GM21786 (cell line): ENCODE measurements around the gene DNM2.
"Not testable (repeated sequence)": the region's sequence is repeated elsewhere in the genome, so short reads cannot be mapped to it uniquely, and the experiment has no call there.

Experiments
- ATAC-seq: cut with Tn5 transposase; IDR thresholded peaks from one replicate; pipeline ENCODE4 v1.9.1; 2021; ENCODE audit not compliant: unreplicated experiment

The DNM2 gene

DNA sequence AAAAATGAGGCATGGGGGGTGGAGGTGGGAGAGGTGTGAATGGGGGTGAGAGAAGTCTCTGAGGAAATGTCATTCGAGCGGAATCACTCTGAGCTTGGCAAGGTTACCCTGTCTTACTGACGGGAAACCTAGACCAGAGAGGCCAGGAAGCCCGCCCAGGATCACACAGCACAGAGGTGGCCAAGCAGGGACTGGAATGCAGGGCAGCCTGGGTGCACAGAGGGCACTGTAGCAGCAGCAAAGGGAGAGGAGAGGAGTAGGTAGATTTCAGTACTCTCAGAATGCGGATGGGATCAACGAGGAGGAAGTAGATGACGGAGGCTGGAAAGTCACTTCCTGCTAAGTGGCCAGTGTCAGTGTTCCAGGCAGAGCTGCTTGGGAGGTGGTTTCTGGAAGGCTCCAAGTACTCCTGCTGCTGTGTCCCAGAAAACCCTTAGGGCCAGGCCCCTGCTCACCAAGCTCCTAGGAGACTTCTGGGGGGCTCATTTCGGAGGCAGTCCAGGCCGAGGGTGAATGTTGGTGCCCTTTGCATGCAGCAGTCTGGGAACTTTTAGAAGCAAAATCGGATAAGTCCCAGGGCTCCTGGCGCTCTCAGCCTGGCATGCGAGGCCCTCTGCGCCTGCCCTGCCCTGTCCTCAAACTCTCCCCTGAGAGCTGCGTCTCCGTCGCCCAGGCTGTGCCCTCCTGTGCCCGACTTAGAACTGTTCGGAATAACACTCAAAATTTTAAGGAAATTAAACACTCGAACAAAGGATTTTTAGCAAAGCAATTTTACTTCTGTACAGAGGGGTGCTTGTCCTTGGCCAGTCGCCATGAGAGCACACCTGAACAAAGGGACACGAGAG lies 33.5 kb downstream of the DNM2 start:
- no peak for ATAC-seq

DNA sequence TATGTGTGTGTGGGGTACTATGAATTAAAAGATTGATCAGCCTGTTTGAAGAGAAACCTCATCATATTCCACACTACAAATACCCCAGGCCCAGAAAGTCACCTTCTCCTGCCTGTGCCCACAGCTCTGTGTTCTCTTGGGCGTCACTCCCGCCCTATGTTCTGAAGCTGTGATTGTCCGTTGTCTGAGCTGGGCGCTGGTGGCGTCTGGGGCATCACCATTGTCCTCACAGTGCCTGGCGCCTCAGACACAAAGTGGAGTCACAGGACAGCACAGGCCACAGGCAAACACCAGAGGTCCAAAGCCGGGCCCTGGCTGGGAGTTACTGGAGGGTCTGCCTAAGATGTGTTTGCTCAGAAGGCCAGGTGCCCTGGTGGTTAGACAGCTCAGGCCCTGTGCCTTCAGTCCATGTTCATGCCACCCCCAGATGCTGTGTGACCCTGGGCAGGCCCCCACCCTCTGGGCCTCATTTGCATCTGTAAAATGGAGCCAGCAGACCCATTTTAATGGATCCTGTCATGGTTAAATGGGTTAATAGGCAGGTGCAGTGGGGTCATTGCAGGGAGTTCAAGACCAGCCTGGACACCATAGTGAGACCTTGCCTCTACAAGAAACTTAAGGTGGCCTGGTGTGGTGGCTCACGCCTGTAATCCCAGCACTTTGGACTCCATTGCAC lies 34.5 kb downstream of the DNM2 start:
- no peak for ATAC-seq

DNA sequence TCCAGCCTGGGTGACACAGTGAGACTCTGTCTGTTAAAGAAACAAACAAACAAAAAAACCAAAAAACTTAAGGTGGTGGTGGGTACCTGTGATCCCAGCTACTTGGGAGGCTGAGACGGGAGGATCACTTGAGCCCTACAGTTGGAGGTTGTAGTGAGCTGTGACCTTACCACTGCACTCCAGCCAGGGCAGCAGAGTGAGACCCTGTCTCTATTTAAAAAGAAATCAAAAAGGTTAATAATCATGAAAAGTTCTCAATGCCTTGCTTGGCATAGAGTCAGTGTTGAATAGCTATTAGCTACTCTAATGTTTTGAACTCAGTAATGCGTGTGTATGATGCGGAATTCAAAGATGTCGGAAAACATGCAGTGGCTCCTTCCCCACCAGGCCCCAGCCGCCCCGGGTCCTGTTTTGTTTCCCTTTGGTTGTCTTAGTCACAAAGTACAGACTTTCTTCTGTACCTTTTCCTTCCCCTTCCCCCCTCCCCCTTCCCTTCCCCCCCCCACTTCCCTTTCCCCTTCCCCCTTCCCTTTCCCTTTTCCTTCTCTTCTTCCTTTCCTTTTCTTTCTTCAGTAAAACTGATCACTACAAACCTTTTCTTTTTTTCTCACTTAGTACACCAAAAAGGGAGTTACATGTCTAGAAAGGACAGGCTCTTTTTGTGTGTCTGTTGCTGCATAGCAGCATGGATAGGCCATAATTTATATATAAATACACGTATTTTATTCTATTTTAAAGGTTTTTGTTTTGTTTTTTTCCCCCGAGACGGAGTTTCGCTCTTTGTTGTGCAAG lies 35.2 kb downstream of the DNM2 start:
- ATAC-seq: no peak

DNA sequence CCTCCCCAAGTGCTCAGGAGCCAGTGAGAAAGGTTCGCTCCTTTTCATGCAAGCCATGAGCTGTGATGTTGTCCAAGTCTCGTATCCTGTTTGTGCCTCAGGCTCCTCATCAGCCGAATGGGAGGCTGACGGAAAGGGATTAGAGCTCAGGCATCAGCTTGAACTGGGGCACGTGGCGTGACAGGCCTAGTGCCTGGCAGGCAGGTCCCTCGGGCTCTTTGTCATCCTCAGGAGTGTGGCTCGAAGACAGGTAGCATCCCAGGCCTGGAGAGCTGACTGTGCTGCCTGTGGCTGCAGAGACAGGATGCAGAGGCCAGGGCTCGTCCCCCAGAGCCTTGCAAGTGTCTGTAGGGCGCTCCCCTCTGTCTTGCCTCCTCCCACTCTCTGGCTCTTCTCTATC lies 38.5 kb downstream of the DNM2 start:
- ATAC-seq: no peak

DNA sequence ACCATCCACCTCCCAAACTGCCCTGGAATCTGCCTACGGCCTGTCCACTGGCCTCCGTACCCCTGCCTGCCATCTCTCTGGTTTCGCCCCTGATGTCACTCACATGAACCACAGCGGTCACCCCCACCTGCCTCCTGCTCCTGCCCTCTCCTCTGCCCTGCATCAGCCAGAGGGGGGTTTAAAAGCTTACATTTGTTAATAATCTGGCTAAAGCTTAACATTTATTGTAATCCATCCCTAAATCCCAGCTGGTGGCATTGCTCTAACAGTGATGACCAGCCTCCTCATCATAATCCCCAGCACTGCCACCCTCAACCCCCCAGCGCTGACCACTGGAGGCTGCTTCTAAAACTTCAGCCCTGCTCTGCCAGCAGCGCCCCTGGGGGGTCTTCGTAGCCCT lies 38.9 kb downstream of the DNM2 start:
- no peak for ATAC-seq

DNA sequence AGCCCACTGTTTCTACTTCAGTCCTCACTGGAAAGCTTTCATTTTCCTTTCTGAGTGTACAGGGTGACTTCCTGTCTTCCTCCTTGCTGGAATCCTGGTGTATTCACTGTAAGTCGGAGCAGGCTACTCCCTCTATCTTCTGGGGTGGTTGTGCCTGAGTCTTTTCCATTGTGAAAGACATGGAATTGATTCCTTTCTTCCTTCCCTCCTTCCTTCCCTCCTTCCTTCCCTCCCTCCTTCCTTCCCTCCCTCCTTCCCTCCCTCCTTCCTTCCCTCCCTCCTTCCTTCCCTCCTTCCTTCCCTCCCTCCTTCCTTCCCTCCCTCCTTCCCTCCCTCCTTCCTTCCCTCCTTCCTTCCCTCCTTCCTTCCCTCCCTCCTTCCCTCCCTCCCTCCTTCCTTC lies 40.2 kb downstream of the DNM2 start:
- not testable (repeated sequence) for ATAC-seq

DNA sequence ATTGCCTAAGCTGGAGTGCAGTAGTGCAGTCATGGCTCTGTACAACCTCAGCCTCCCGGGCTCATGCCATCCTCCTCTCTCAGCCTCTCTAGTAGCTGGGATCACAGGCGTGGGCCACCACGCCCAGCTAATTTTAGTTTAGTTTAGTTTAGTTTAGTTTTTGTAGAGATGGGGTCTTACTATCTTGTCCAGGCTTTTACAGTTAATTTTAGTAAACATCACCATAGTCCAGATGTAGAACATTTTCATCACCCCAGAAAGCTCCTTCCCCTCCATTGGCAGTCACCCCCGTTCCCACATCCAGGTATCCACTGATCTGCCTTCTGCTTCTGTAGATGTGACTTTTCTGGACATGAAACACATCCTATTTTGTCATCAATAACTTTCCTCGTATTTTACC lies 41.1 kb downstream of the DNM2 start:
- no peak for ATAC-seq

DNA sequence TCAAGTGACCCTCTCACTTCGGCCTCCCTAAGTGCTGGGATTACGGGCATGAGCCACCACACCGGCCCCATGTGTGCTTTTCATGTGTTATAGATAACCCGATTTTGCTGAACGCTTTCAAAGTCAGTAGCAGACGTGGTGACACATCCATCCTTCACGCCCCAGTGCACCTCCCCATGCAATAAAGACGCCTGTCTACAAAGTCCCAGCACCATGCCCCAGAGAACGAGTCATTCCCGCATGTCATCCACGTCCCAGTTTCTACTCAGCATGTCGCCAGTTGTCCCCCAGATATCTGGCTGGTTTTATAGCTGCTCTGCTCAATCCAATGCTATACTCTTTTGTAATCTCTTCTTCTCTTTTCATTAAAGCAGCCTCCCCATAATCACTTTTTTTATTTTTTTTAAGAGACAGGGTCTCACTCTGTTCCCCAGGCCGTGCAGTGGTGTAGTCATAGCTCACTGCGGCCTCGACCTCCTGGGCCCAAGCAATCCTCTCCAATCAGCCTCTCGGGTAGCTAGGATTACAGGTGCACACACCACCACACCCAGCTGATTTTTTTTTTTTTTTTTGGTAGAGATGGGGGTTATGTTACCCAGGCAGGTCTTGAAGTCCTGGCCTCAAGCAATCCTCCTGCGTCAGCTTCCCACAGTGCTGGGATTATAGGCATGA lies 42.5 kb downstream of the DNM2 start:
- ATAC-seq: no peak

DNA sequence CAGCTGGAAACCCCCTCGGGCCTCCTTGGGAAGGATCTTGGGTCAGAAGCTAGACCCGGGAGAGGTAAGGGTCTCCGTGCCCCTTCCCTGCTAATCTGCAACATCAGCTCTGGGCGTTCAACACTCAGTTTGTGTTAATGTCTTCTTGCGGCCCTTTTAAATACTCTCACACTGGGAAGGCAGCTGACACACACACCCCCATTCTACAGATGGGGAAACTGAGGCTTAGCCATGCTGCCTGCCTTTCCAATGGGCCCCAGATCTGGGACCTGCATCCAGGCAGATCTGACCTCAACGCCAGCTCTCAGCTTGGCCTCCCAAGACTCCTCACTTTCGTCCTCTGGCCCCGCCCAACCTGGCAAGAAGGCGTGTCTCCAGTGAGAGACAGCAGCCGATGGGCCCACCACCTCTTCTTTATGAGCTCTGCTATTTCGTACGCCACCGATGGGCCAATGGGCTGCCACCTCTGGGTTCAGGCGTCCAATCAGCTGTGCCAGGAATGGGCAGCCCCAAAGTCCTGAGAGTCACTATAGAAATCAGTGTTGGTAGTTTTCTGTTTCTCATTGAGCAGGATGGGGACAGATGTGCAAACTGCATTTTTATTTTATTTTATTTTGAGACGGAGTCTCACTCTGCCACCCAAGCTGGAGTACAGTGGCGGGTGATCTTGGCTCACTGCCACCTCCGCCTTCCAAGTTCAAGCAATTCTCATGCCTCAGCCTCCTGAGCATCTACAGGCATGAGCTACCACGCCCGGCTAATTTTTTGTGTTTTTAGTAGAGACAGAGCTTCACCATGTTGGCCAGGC lies 43.8 kb downstream of the DNM2 start:
- ATAC-seq: no peak

DNA sequence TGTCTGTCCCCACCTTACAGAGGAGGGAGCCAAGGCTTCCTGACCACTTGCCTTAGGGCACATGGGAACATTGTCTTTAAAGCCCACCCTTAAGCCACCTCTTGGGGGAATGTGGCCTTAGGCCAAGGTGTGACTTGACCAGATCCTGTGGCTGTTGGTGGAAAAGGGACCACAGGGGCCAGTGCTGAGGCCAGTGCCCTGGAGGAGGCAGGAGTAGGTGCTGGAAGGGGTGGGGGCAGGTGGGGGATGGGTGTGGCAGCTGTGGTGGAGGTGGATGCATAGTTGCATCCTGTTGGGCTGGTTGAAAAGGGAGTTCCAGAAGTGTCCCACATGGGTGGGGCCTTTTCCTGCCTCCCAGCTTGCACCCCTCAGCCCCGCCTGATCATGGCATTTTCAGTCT lies 44.8 kb downstream of the DNM2 start:
- no peak for ATAC-seq

DNA sequence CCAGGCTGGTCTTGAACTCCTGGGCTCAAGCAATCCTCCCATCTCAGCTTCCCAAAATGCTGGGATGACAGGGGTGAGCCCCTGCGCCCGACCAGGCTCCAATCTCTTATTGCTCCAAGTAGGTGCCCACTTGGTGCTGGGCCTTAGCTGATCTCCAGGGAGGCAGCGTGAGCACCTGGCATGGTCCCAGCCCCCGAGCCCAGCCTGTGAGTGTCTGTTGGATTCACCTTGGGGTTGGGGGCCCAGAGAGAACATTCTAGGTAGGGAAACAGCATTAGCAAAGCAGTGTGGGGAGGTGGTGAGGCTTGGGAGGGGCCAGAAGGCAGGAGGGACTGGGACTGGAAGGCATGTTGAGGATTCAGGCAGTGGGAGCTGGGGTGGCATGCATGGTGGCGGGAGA lies 45.5 kb downstream of the DNM2 start:
- ATAC-seq: no peak

DNA sequence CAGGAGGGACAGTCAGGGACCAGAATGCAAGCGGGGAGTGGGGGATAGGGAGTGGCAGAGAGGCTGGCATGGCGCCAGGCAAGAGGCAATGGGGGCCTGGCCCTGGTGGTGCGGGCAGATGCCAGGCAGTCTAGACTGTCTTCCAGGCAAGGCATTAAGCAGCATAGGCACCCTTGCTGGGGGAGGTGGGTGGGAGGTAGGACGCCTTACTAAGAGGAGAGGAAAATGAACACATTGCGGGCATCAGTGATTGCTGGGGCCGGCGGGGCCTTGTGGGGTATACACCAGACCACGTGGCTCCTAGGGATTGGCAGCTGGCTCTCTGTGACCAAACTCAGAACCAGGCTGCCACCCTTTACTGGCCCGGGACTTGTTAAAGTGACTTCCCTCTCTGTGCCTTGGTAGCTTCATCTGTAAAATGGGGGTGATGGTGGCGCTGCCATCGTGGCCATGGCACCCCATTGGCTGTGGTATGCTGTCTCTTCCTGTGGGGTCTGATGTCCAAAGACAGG lies 46.0 kb downstream of the DNM2 start:
- ATAC-seq: no peak

DNA sequence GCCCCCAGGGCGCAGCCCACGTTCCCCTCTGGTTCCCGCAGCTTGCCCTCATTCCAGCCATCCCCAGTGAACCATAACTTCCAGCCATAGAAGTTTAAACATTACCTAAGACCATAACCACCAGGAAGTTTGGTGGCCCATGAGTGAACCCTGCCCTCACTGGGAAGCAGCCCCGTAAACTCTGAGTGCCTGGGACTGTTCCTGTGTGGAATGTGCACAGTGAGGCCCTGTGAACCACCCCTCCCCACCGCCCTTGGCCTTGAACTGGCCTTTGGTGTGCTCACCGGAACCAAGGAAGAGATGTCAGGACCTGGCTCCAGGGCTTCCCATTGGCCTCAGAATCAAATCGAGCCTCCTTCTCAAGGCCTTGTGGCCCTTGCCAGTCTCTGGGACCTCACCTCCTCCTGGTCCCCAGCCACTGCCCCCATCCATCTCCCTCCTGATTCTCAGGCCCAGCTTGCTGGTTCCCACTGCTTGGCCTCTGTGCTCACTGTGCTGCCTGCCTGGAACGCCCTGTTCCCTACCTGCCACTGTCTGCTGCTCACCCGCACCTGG lies 46.5 kb downstream of the DNM2 start:
- no peak for ATAC-seq

DNA sequence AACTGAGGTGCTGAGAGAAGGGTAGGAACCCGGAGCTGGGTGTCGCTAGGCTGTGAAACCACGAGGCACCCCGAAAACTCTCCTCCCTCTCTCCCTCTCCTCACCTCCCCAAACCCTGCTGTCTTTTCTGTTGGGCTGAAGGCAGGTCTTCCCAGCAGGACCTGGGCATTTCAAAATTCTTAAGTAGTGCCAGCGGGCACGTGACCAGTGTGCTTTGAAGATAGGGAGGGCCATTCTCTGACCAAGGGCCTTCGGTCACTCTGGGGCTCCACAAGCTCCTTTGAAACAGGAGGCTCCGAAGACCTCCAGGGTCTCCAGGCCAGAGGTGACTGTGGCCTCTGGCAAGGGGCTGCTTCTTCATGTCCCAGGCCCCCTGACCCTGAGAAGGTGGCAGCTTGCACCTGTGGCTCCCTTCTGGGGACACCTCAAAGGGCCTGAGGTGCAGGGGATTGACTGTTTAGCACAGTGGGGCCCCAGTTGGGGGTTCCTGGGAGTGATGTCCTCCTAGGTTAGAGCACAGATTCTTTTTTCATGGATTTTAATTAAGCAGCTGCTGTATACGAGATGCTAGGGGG lies 48.3 kb downstream of the DNM2 start:
- ATAC-seq: no peak

DNA sequence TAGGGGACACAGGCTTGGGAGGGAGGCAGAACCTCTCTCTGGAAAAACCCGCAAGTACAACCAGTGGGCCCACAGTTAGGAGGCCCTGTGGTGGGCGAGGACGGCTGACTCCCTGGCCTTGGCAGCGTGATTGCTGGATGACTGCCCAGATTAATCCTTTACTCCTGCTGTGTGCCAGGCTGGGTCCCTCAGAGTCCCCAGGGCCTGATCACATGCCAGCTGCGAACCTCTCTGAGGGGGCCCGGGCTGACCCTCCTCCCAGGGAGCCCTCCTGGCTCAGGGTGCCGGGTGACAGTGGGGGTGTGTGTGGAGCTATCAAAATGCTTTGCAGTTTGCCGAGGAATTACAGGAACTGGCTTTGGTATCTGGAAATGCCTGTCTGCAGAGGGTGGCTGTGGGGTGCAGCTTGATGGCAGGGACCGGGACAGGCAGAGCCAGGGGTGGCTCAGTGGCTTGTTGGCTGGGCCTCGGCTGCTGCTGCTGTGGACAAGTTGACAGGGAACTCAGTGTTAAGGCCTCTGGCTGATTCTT lies 48.9 kb downstream of the DNM2 start:
- no peak for ATAC-seq

DNA sequence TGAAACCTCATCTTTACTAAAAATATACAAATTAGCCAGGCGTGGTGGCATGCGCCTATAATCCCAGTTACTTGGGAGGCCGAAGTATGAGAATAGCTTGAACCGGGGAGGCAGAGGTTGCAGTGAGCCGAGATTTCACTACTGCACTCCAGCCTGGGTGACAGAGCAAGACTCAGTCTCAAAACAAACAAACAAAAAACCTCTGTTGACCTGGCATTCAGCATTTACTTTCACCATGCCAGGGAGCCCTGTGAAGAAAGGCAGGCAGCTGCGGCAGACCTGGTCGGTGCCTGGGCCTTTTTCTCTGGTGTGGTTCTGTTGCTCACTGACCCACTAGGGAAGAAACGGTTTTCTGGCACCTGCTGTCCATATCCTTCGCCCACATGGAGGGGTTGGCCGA lies 49.8 kb downstream of the DNM2 start:
- ATAC-seq: no peak

DNA sequence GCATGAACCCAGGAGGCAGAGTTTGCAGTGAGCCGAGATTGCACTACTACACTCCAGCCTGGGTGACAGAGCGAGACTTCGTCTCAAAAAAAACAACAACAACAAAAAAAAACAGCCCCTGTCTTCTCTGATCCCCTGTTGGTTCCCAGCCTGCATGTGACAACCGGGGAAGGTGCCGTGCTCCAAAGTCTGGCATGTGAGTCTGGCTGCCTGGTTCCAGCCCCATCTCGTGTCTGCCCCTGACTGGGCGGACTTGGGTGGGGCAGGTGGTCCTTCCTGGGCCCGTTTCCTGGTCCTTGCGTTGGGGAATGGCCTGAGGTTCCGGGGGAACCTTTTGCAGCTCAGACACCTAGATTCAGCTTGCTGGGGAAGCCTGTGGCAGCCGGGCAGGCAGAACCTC lies 50.5 kb downstream of the DNM2 start:
- ATAC-seq: no peak

DNA sequence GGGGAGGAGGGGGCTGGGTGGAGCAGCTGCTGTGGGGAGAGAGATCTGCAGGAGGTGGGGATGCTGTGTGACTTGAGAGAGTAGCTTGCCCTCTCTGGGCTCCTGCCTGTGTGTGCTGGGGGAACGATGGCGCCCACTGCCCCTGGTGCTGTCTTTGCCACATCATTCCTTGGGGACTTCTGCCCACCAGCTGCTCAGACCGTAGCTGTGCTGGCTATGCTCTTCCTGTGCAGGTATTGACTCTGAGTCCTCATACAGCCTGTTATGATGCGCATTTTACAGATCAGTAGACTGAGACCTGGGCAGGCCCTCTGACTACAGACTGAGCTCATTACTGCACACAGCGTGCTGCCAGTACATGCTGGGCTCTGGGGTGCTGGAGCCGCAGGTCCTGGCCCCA lies 51.1 kb downstream of the DNM2 start:
- no peak for ATAC-seq
